GM23338 (cell line): ENCODE results near the gene KLHDC7B. TPM values are rescaled to one million over a fixed set of nuclear protein-coding genes. Genes with fewer than 3 reads are reported as not detected.
A peak's percentile ranks its signal among the peaks of the same experiment; 100 is the strongest.

Experiments used
- ATAC-seq: fragments of 200-7000 bp; cut with Tn5 transposase; 3 replicates; pipeline ENCODE4 v1.9.1; 2020
- DNase-seq: peaks from one replicate; pipeline ENCODE4 v3.0.0-alpha.2; 2015; ENCODE audit warnings: low spot score
- H2AFZ ChIP-seq: fragments of 200-600 bp; sonication (generic); 2 replicates; pipeline ENCODE4 v1.8.0; 2016; ENCODE audit warnings: antibody characterized with exemption, mild to moderate bottlenecking, moderate library complexity
- H3F3A ChIP-seq: fragments of 200-600 bp; sonication (generic); replicated peaks from 2 replicates; pipeline ENCODE4 v1.8.0; 2017; ENCODE audit warnings: antibody characterized with exemption, mixed run types, low read depth
- H3K27ac ChIP-seq: fragments of 200-600 bp; sonication (generic); 2 replicates; pipeline ENCODE4 v1.6.1; 2016; ENCODE audit warnings: low read depth
- H3K27me3 ChIP-seq: fragments of 200-600 bp; sonication (generic); 2 replicates; pipeline ENCODE4 v1.8.0; 2016; ENCODE audit warnings: mild to moderate bottlenecking, mixed run types, moderate library complexity; ENCODE audit not compliant: insufficient read depth
- H3K36me3 ChIP-seq: fragments of 200-600 bp; sonication (generic); 2 replicates; pipeline ENCODE4 v1.8.0; 2016; ENCODE audit warnings: mild to moderate bottlenecking; ENCODE audit not compliant: insufficient read depth
- H3K4me1 ChIP-seq: fragments of 200-600 bp; sonication (generic); 2 replicates; pipeline ENCODE4 v1.8.0; 2016; ENCODE audit warnings: mild to moderate bottlenecking, moderate library complexity; ENCODE audit not compliant: insufficient read depth
- H3K4me2 ChIP-seq: fragments of 200-600 bp; sonication (generic); 2 replicates; pipeline ENCODE4 v1.7.1; 2017; ENCODE audit warnings: mixed run types
- H3K4me3 ChIP-seq: fragments of 200-600 bp; sonication (generic); 2 replicates; pipeline ENCODE4 v1.6.1; 2016; ENCODE audit warnings: mixed run types
- H3K79me2 ChIP-seq: fragments of 200-600 bp; sonication (generic); replicated peaks from 2 replicates; pipeline ENCODE4 v1.8.0; 2017; ENCODE audit warnings: mild to moderate bottlenecking; ENCODE audit not compliant: insufficient read depth
- H3K9me2 ChIP-seq: fragments of 200-600 bp; sonication (generic); 2 replicates; pipeline ENCODE4 v1.8.0; 2017; ENCODE audit not compliant: insufficient read depth
- H4K20me1 ChIP-seq: fragments of 200-600 bp; sonication (generic); replicated peaks from 2 replicates; pipeline ENCODE4 v1.8.0; 2017; ENCODE audit warnings: mild to moderate bottlenecking; ENCODE audit not compliant: insufficient read depth
- H3K27ac Mint-ChIP-seq: 2 replicates; pipeline ENCODE4 v1.8.0; 2020; ENCODE audit warnings: inconsistent platforms, mild to moderate bottlenecking, moderate library complexity, mixed read lengths
- H3K27me3 Mint-ChIP-seq: 3 replicates; pipeline ENCODE4 v1.8.0; 2022; ENCODE audit warnings: low read depth, mild to moderate bottlenecking, moderate library complexity, mixed read lengths, inconsistent platforms; ENCODE audit not compliant: insufficient read depth, poor library complexity
- H3K36me3 Mint-ChIP-seq: 3 replicates; pipeline ENCODE4 v1.8.0; 2021; ENCODE audit warnings: low read depth, mild to moderate bottlenecking, inconsistent platforms, moderate library complexity, mixed read lengths
- H3K4me1 Mint-ChIP-seq: 3 replicates; pipeline ENCODE4 v1.8.0; 2020; ENCODE audit warnings: mild to moderate bottlenecking, inconsistent platforms, mixed read lengths
- H3K4me3 Mint-ChIP-seq: 3 replicates; pipeline ENCODE4 v1.8.0; 2021; ENCODE audit warnings: moderate library complexity, mild to moderate bottlenecking, inconsistent platforms, mixed read lengths
- H3K9me3 Mint-ChIP-seq: 3 replicates; pipeline ENCODE4 v1.8.0; 2020; ENCODE audit warnings: moderate library complexity, mild to moderate bottlenecking, inconsistent platforms, mixed read lengths
- CREB1 ChIP-seq: fragments of 250-450 bp; sonication (Bioruptor Pico); IDR thresholded peaks from 2 replicates; pipeline ENCODE4 v1.5.0; 2020; ENCODE audit warnings: low read depth, mild to moderate bottlenecking, moderate library complexity
- ETS1 ChIP-seq: IDR thresholded peaks from 2 replicates; pipeline ENCODE4 v1.6.1; 2016; ENCODE audit warnings: antibody characterized with exemption
- EZH2 ChIP-seq: fragments of 200-600 bp; sonication (generic); IDR thresholded peaks from one replicate; pipeline ENCODE4 v1.8.0; 2017; ENCODE audit warnings: antibody characterized with exemption, mild to moderate bottlenecking, low read depth; ENCODE audit not compliant: unreplicated experiment
- EZH2phosphoT487 ChIP-seq: fragments of 200-600 bp; sonication (generic); IDR thresholded peaks from one replicate; pipeline ENCODE4 v1.8.1; 2018; ENCODE audit warnings: antibody characterized with exemption; ENCODE audit not compliant: unreplicated experiment
- JUNB ChIP-seq: IDR thresholded peaks from one replicate; pipeline ENCODE4 v1.6.1; 2016; ENCODE audit warnings: antibody characterized with exemption; ENCODE audit not compliant: unreplicated experiment
- NANOG ChIP-seq: IDR thresholded peaks from 2 replicates; pipeline ENCODE4 v1.6.1; 2016; ENCODE audit warnings: antibody characterized with exemption, borderline replicate concordance
- STAT1 ChIP-seq: IDR thresholded peaks from one replicate; pipeline ENCODE4 v1.6.1; 2016; ENCODE audit warnings: antibody characterized with exemption; ENCODE audit not compliant: unreplicated experiment
- ZNF114 ChIP-seq: fragments of 250-450 bp; sonication (Bioruptor Pico); IDR thresholded peaks from 2 replicates; pipeline ENCODE4 v1.5.0; 2020; ENCODE audit warnings: mild to moderate bottlenecking, moderate library complexity
- ZNF331 ChIP-seq: fragments of 250-450 bp; sonication (Bioruptor Pico); IDR thresholded peaks from 2 replicates; pipeline ENCODE4 v1.5.0; 2020; ENCODE audit warnings: low read depth, mild to moderate bottlenecking, moderate library complexity
- ZNF462 ChIP-seq: fragments of 250-450 bp; sonication (Bioruptor Pico); IDR thresholded peaks from 2 replicates; pipeline ENCODE4 v1.5.0; 2020; ENCODE audit warnings: mild to moderate bottlenecking, moderate library complexity
- polyA plus RNA-seq: library from polyadenylated mRNA; unstranded; fragments of >200 nt; fragmentation: Nextera tagmentation; extraction: Ambion mirVana; gene quantifications from 2 replicates; pipeline ENCODE4 v1.2.1, GENCODE V29; 2016
- total RNA-seq: library from RNA; depleted of rRNA; stranded (reverse); fragments of >200 nt; shearing (Covaris generic); gene quantifications from 2 replicates; pipeline ENCODE4 v1.2.3, GENCODE V29; 2014
- TF ChIP-seq, protein P1 (sequence below), 2 experiments: fragments of 200-600 bp in 1 of 2; sonication (generic) in 1 of 2; conservative IDR thresholded peaks; 2 replicates each; pipeline versions ENCODE4 v1.5.1 to v1.6.1; 2016 to 2017; ENCODE audit warnings: antibody characterized with exemption in 2 of 2, low read depth in 2 of 2, mild to moderate bottlenecking in 2 of 2, moderate library complexity in 1 of 2

KLHDC7B gene
- total and polyA plus RNA-seq, 2 experiments from 2014 or later, result not detected

GRCh38 chr22:50508897-50509296, 36.8 kb upstream of the KLHDC7B start:
- H3K79me2 ChIP-seq, result peaks cover 49% of the 10 kb centered on the region
- no peak for TF ChIP-seq NANOG
- TF ChIP-seq JUNB, result no peak
- TF ChIP-seq ETS1, result no peak
- TF ChIP-seq STAT1, result no peak
- no peak for TF ChIP-seq ZNF462
- TF ChIP-seq CREB1 (CRISPR knock-in tag), result no peak
- TF ChIP-seq, protein P1, sequence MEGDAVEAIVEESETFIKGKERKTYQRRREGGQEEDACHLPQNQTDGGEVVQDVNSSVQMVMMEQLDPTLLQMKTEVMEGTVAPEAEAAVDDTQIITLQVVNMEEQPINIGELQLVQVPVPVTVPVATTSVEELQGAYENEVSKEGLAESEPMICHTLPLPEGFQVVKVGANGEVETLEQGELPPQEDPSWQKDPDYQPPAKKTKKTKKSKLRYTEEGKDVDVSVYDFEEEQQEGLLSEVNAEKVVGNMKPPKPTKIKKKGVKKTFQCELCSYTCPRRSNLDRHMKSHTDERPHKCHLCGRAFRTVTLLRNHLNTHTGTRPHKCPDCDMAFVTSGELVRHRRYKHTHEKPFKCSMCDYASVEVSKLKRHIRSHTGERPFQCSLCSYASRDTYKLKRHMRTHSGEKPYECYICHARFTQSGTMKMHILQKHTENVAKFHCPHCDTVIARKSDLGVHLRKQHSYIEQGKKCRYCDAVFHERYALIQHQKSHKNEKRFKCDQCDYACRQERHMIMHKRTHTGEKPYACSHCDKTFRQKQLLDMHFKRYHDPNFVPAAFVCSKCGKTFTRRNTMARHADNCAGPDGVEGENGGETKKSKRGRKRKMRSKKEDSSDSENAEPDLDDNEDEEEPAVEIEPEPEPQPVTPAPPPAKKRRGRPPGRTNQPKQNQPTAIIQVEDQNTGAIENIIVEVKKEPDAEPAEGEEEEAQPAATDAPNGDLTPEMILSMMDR (conservative IDR thresholded peaks at IDR 0.05; ENCODE audit: low read depth in 2 of 2), result no peak
- TF ChIP-seq ZNF114 (CRISPR knock-in tag), result no peak
- no peak for TF ChIP-seq EZH2phosphoT487
- TF ChIP-seq ZNF331 (CRISPR knock-in tag), result no peak
- no peak for TF ChIP-seq EZH2
- H4K20me1 ChIP-seq, result peaks cover 30% of the 10 kb centered on the region
- H3K4me1 ChIP-seq, result peaks cover 7% of the 10 kb centered on the region
- peak overlapping the region; percentile 97 for H3K4me2 ChIP-seq
- H3K9me2 ChIP-seq, result no peaks in the 10 kb centered on the region
- H3K4me3 ChIP-seq, result peak overlapping the region; percentile 87
- H3K36me3 ChIP-seq, result no peaks in the 10 kb centered on the region
- no peaks in the 10 kb centered on the region for H3K27me3 ChIP-seq
- Mint-ChIP-seq H3K4me1 (peaks cover 10% of the 10 kb centered on the region), H3K36me3 (no peaks in the 10 kb centered on the region; the same call in 2 of the 3 replicates), H3K27me3 (peaks cover 8% of the 10 kb centered on the region), H3K9me3 (no peaks in the 10 kb centered on the region), H3K4me3 (peak overlapping the region; percentile 87), H3K27ac (peak overlapping the region; percentile 90)
- DNase-seq (no peak), ATAC-seq (no peak)
- H3F3A ChIP-seq, result 0 out of 2 replicates have a peak, but pooled peaks cover 6% of the 10 kb centered on the region
- H3K27ac ChIP-seq, result no peak overlapping the region
- no peak overlapping the region for H2AFZ ChIP-seq
